OCI-LY7 (cell line): Measurements from ENCODE around the gene MINDY4B. TPM values are rescaled to one million over a fixed set of nuclear protein-coding genes. Genes with fewer than 3 reads are reported as not detected.

Experiments
- BruUV-seq: library from RNA; stranded (reverse); fragments of 400-500 nt; replicated peaks from 2 replicates; lab custom pipeline; 2021; lab: Mats Ljungman, UMichigan
- CTCF ChIA-PET: fragments of 300-600 bp; sonication (Branson Sonifier 250); formaldehyde crosslinking; loops from one replicate; lab custom pipeline; 2022; ENCODE audit warnings: antibody characterized with exemption; ENCODE audit not compliant: unreplicated experiment; lab: Charles Lee
- POLR2A ChIA-PET: fragments of 300-600 bp; sonication (Branson Sonifier 250); formaldehyde crosslinking; loops from one replicate; lab custom pipeline; 2022; ENCODE audit warnings: antibody characterized with exemption; lab: Charles Lee
- DNase-seq: peaks from one replicate; pipeline ENCODE4 v3.0.0-alpha.2; 2015; ENCODE audit warnings: low spot score
- H2AFZ ChIP-seq: fragments of 200-600 bp; sonication (generic), shearing (Covaris generic); 2 replicates; pipeline ENCODE4 v1.6.1; 2014; ENCODE audit warnings: mild to moderate bottlenecking, antibody characterized with exemption, low read length, moderate library complexity
- H3K27ac ChIP-seq: fragments of 200-600 bp; sonication (generic); 2 replicates; pipeline ENCODE4 v1.5.1; 2014; ENCODE audit warnings: mixed run types, low read depth, mild to moderate bottlenecking, moderate library complexity, low read length, inconsistent platforms; ENCODE audit not compliant: poor library complexity, severe bottlenecking
- H3K36me3 ChIP-seq: fragments of 200-600 bp; sonication (generic); 2 replicates; pipeline ENCODE4 v1.6.1; 2014; ENCODE audit warnings: mild to moderate bottlenecking, antibody characterized with exemption, low read length, moderate library complexity, mixed read lengths; ENCODE audit not compliant: insufficient read depth
- H3K4me1 ChIP-seq: fragments of 200-600 bp; sonication (generic); 2 replicates; pipeline ENCODE4 v1.5.1; 2014; ENCODE audit warnings: mild to moderate bottlenecking, low read length; ENCODE audit not compliant: insufficient read depth, poor library complexity, severe bottlenecking
- H3K4me2 ChIP-seq: fragments of 200-600 bp; sonication (generic); 2 replicates; pipeline ENCODE4 v1.6.1; 2014; ENCODE audit warnings: mild to moderate bottlenecking, low read length
- H3K4me3 ChIP-seq: fragments of 200-600 bp; sonication (generic); 2 replicates; pipeline ENCODE4 v1.5.1; 2014; ENCODE audit warnings: mild to moderate bottlenecking, low read depth, low read length; ENCODE audit not compliant: poor library complexity, severe bottlenecking
- H3K79me2 ChIP-seq: fragments of 200-600 bp; sonication (generic); 2 replicates; pipeline ENCODE4 v1.6.1; 2016; ENCODE audit warnings: low read depth, mild to moderate bottlenecking, low read length, moderate library complexity, mixed read lengths; ENCODE audit not compliant: insufficient read depth
- H3K9me2 ChIP-seq: fragments of 200-600 bp; sonication (generic); 2 replicates; pipeline ENCODE4 v1.6.1; 2016; ENCODE audit warnings: mild to moderate bottlenecking, low read length, mixed read lengths; ENCODE audit not compliant: insufficient read depth
- H3K9me3 ChIP-seq: fragments of 200-600 bp; sonication (generic); 2 replicates; pipeline ENCODE4 v1.6.1; 2014; ENCODE audit warnings: mild to moderate bottlenecking, mixed run types, low read length, mixed read lengths
- H4K20me1 ChIP-seq: fragments of 200-600 bp; sonication (generic); 2 replicates; pipeline ENCODE4 v1.6.1; 2014; ENCODE audit warnings: mild to moderate bottlenecking, antibody characterized with exemption, low read length, moderate library complexity, mixed read lengths; ENCODE audit not compliant: insufficient read depth
- CTCF ChIP-seq: fragments of 200-600 bp; sonication (generic); conservative IDR thresholded peaks from 2 replicates; pipeline ENCODE4 v1.5.1; 2014; ENCODE audit warnings: mild to moderate bottlenecking, antibody characterized with exemption, low read length, moderate library complexity, mixed read lengths
- EZH2phosphoT487 ChIP-seq: fragments of 200-600 bp; sonication (generic); IDR thresholded peaks from 2 replicates; pipeline ENCODE4 v1.6.1; 2018; ENCODE audit warnings: low read depth, borderline replicate concordance, mild to moderate bottlenecking, mixed run types, antibody characterized with exemption, low read length, moderate library complexity, mixed read lengths
- intact Hi-C: fragments of 100-400 bp; cut with micrococcal nuclease; formaldehyde crosslinking; loops from one replicate; pipeline ENCODE4 v1.10.0; 2022; ENCODE audit not compliant: unreplicated experiment
- total RNA-seq, 2 experiments: library from RNA; depleted of rRNA in 1 of 2; stranded (reverse); fragments of >200 nt in 1 of 2; shearing (Covaris generic) in 1 of 2; gene quantifications; 2 replicates each; pipeline ENCODE4 v1.2.3, GENCODE V29; 2014 to 2022

Gene MINDY4B
- total RNA-seq, 2 experiments from 2014 or later = not detected

GRCh38 chr3:150874666-150875219, 30.5 kb downstream of the MINDY4B start:
- CTCF ChIA-PET = no interaction called here

GRCh38 chr3:150871192-150871591, 34.0 kb downstream of the MINDY4B start:
- Histone ChIP-seq H3K4me2 (no peak overlapping the region), H3K9me2 (no peaks in the 10 kb centered on the region), H3K79me2 (no peaks in the 10 kb centered on the region), H3K36me3 (no peaks in the 10 kb centered on the region), H4K20me1 (no peaks in the 10 kb centered on the region), H3K27ac (no peak overlapping the region), H3K4me3 (no peak overlapping the region), H2AFZ (no peak overlapping the region), H3K9me3 (no peaks in the 10 kb centered on the region), H3K4me1 (no peaks in the 10 kb centered on the region)
- BruUV-seq = no TSS peak
- ChIA-PET POLR2A (no interaction called here), CTCF (no interaction called here)
- no peak for TF ChIP-seq EZH2phosphoT487
- TF ChIP-seq CTCF = no peak
- no peak for DNase-seq
- intact Hi-C loops = no loop called here

More at GRCh38 chr3:150874666-150875219, 30.5 kb downstream of the MINDY4B start:
- no peak for TF ChIP-seq EZH2phosphoT487
- no peak for TF ChIP-seq CTCF
- intact Hi-C loops = no loop called here
- POLR2A ChIA-PET = interaction anchor here (0.6 kb wide), 1 partner anchor 214 kb away, joined by 3 read pairs; no protein-coding TSS in a partner anchor
- Histone ChIP-seq H3K4me2 (no peak overlapping the region), H3K9me2 (no peaks in the 10 kb centered on the region), H3K27ac (no peak overlapping the region), H3K36me3 (no peaks in the 10 kb centered on the region), H2AFZ (no peak overlapping the region), H3K4me3 (no peak overlapping the region), H3K9me3 (no peaks in the 10 kb centered on the region), H3K79me2 (no peaks in the 10 kb centered on the region), H3K4me1 (no peaks in the 10 kb centered on the region), H4K20me1 (no peaks in the 10 kb centered on the region)
- DNase-seq = no peak
- no TSS peak for BruUV-seq

DNA sequence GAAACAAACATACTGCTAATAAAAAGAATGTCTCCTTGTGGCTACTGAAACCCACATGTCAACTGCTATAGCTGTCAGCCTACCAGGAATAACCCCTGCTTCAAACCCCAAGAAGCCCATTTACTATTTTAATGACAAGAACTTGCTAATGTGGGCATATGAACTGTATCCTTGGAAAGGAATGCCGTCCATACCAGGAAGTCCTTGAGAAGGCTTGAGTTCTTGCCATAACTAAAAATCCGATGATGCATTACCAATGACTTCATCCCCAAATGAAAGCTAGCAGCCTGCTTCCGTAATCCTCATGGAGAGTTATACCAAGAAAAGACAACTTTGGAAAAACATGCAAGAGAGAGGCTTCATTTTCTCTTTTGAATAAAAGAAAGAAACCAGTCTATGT, 34.8 kb downstream of the MINDY4B start:
- Histone ChIP-seq H2AFZ (no peak overlapping the region), H4K20me1 (no peaks in the 10 kb centered on the region), H3K4me3 (no peak overlapping the region), H3K9me2 (no peaks in the 10 kb centered on the region), H3K4me2 (no peak overlapping the region), H3K79me2 (no peaks in the 10 kb centered on the region), H3K27ac (no peak overlapping the region), H3K4me1 (no peaks in the 10 kb centered on the region), H3K36me3 (no peaks in the 10 kb centered on the region), H3K9me3 (no peaks in the 10 kb centered on the region)
- no peak for DNase-seq
- ChIA-PET POLR2A (interaction anchor here (0.7 kb wide), 1 partner anchor 253 kb away, joined by 3 read pairs; no protein-coding TSS in a partner anchor), CTCF (no interaction called here)
- no peak for TF ChIP-seq CTCF
- TF ChIP-seq EZH2phosphoT487 = no peak
- no TSS peak for BruUV-seq
- intact Hi-C loops = no loop called here
